ENCODE data around the gene GNL1.
A peak's percentile ranks its signal among the peaks of the same experiment; 100 is the strongest.

The GNL1 gene

DNA sequence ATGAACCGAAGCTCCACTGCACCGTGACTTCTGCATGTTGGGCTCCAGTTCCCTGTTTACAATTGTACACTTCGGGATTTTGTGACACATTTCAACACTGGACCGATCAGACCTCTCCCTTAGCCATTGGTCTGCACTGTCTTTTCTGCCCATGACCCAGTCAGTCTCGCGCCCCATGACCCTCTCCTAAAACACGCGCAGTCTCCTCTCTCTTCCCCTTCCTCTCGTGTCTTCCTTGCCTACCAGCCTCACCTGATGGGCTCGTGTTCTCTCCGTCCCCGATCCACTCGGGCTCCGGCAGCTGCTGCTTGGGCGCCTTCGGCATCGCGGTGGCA, 14.4 kb upstream of the GNL1 start:
- no peak for DNase-seq (ENCODE audit: low read depth in 3 of 3, low spot score in 1 of 3)

- no peak for DNase-seq (ENCODE audit: low read depth in 3 of 3, low spot score in 1 of 3)
Measured at GRCh38 chr6:30570263-30570662, 14.0 kb upstream of the GNL1 start.

DNA sequence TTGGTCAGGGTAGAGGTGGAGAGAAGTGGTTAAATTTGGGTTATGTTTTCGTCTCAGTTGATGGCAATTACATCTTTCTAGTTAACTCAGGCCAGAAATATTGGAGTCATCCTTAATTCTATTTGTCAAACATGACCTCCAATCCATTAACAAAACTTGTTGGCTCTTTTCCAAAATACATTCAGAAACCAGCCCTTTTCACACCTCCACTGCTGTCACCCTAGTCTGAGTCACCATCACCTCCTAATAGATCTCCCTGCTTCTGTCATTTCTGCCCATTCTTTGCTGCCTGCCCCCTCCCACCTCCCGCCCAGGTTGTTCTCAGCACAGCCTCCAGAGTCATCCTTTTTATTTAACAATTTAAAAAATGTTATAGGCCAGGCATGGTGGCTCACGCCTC, 12.0 kb upstream of the GNL1 start:
- DNase-seq (ENCODE audit: low read depth in 3 of 3, low spot score in 1 of 3) = peak in 1 of 3 donors; percentile 13

GRCh38 chr6:30565772-30566171, 9.5 kb upstream of the GNL1 start:
- DNase-seq (ENCODE audit: low read depth in 3 of 3, low spot score in 1 of 3) = no peak

DNA sequence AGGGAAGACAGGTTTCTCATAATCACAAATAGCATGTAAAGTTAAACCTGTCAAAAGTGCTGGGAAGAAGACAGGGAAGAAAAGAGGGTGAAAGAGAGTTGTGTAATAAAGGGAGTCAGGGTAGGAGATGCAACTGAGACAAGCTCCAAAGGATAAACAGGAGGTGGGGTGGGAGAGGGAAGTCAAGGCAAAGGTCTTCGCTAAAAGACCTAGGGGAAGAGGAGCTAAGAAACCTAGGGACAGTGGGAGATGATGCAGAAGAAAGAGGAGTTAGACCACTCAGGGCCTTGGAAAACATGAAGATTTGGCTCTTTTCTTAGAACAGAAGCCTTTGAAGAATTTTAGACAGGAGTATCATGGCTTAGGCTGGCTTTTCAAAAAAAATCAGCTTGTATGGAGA, 7.8 kb upstream of the GNL1 start:
- no peak for DNase-seq (ENCODE audit: low read depth in 3 of 3, low spot score in 1 of 3)

DNA sequence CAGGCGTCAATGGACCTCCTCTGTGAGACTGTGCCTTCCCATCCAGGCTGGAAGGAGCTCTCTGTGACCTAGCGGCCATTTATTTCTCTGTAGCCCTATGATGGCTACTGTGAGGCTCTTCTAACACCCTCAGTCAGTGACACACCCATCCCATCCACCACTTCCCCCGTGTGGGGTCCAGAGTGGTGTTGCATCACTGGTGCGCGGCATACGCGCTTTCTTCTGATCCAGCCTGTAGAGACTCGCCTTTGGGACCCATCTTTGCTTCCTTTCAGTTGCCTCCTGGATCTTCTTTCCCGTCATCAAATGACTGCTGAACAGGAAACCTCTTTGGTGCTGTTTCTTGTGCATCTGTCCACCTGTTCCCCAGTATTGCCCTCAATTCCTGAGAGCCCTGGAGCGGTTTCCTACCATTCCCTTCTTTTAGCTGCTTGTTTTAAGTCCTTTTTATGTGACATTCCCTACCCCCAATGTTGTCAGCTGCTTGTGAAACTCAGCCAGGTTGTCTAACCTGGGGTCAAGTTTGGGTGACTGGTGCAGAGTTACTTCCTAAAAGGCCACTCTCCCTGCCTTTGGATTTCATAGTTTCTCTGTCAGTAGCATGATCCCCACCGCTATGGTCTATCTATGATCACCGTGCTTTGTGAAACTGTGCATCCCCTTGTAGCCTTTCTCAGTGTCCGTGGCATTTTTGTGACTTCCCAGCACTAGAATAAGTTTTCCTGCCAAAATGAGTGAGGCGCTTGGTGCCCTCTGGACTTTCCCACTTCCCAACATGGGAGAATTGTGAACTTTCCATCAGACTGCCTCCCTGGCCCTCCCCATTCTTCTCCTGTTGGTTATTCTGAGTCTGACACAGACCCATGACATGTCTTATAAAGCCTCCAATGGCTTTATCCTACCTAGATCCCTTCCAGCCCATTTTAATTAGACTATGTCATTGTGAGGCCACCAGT, 6.5 kb upstream of the GNL1 start:
- DNase-seq (ENCODE audit: low read depth in 3 of 3, low spot score in 1 of 3) = no peak

DNA sequence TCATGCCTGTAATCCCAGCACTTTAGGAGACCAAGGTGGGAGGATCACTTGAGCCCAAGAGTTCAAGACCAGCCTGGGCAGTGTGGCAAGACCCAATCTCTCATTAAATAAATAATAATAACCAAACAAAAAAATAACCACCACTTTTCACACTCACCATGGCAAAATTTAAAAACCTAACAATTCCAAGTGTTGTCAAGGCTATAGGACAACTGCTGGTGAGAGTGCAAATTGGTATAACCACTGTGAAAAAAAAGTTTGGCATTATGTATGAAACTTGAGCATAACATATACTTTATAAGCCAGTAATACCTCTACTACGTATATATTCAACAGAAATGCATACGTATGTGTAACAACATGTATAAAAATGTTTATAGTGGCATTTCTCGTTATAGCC, 4.6 kb upstream of the GNL1 start:
- no peak for DNase-seq (ENCODE audit: low read depth in 3 of 3, low spot score in 1 of 3)

GRCh38 chr6:30557683-30557981, 1.3 kb upstream of the GNL1 start:
- DNase-seq (ENCODE audit: low read depth in 3 of 3, low spot score in 1 of 3) = no peak

DNA sequence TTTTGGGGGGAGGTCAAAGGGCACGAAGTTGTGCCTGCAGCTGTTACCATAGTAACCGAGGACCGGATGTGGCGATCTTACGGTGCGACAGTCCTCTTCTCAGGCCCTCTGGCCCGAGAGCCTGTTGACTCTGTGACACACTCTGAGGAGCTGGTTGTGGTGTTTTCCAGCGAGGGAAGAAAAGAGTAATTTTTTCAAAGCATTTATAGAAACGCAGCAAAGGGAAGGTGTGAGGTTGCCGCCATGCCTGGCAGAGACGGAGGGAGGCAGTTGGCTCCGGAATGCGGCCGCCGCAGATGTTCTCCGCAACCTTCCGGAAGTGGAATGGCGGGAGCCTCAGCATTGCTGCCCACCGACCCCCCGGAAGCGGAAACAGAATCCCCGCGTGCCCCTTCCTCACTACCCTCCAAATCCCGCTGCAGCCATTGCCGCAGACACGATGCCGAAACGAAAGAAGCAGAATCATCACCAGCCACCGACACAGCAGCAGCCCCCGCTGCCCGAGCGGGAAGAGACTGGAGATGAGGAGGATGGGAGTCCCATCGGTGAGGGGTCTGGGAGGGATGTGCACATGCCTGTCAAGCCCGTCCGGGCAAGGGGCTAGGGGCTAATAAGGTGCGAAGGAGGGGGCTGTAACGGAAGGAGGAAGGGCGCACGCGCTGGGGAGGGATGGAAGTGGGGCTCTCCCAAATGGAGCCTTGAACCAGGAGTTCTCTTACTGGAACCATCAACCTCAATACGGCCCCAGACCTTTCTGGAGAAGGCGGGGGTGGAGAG, 805 bp upstream of the GNL1 start, which contains the start of gene PRR3:
TSS of gene PRR3 (plus strand) at position 390 of the 777 bp plus-strand sequence. CDS start at position 440, 50 bp downstream.
- DNase-seq (ENCODE audit: low read depth in 3 of 3, low spot score in 1 of 3) = peak; percentile 61 to 74 (median 65)

GRCh38 chr6:30555816-30556065, 548 bp downstream of the GNL1 start:
- DNase-seq (ENCODE audit: low read depth in 3 of 3, low spot score in 1 of 3) = no peak

- no peak for DNase-seq (ENCODE audit: low read depth in 3 of 3, low spot score in 1 of 3)
Measured at GRCh38 chr6:30554962-30555815, 1.1 kb downstream of the GNL1 start.

DNA sequence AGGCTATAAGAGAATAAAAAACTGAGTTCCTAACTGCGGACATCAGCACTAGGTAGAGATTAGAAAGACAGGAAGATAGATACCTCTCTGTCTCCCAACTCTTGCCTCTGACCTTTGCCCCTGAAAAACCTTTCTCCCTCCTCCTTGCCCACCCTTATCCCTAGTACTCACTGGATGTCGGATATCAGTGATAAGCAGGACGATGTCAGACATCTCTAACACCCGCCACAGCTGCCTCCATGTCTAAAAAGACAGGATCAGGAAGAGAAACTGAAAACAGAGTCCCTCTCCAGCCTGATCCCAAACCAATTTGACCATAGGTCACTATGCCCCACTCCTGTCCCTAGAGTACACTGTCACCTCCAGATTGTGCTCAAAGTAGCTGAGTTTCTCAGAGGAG, 1.9 kb downstream of the GNL1 start:
- DNase-seq (ENCODE audit: low read depth in 3 of 3, low spot score in 1 of 3) = no peak

GRCh38 chr6:30548375-30548774, 7.9 kb downstream of the GNL1 start:
- no peak for DNase-seq (ENCODE audit: low read depth in 3 of 3, low spot score in 1 of 3)

DNA sequence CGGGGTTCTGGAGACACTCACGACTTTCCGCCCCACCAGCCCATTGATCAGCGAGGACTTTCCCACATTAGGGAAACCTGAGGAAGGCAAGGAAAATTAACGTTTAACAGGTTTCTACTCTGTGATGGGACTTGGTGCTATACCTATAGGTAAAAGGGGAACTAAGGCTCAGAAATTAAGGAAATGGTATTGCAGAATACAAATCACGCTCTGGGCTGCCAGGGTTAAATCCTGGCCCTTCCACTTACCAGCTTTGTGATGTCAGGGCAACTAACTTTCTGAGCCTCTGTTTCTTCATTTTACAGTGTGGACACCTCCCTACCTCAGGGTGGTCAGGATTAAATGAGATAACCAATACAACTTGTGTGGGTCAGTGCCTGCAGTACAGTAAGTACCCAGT, 8.8 kb downstream of the GNL1 start:
- no peak for DNase-seq (ENCODE audit: low read depth in 3 of 3, low spot score in 1 of 3)

- DNase-seq (ENCODE audit: low read depth in 3 of 3, low spot score in 1 of 3) = no peak
Measured at GRCh38 chr6:30544666-30545272, 11.5 kb downstream of the GNL1 start.

- no peak for DNase-seq (ENCODE audit: low read depth in 3 of 3, low spot score in 1 of 3)
Measured at GRCh38 chr6:30543821-30544220, 12.5 kb downstream of the GNL1 start.

- DNase-seq (ENCODE audit: low read depth in 3 of 3, low spot score in 1 of 3) = no peak
Measured at GRCh38 chr6:30542915-30543314, 13.4 kb downstream of the GNL1 start.

DNA sequence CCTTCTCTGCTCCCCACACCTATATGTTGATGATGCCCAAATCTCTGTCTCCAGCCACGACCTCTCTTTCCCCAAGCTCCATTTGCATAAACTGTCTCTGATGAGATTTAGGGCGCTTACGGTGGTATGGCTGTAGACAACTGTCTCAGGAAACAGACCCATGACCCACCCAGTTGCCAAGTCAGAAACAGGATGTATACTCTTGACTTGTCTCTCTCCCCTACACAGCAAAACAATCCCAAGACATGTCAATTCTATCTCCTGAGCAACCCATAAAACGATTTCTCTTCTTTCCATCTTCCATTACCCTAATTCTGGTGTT, 13.9 kb downstream of the GNL1 start:
- DNase-seq (ENCODE audit: low read depth in 3 of 3, low spot score in 1 of 3) = no peak

- DNase-seq (ENCODE audit: low read depth in 3 of 3, low spot score in 1 of 3) = peak; percentile 62 to 68 (median 67)
Measured at GRCh38 chr6:30541515-30542403, 14.5 kb downstream of the GNL1 start.

GRCh38 chr6:30537931-30538330, 18.4 kb downstream of the GNL1 start:
- no peak for DNase-seq (ENCODE audit: low read depth in 3 of 3, low spot score in 1 of 3)

Data from stimulated activated CD4-positive, alpha-beta T cell treated with anti-CD3 and anti-CD28 coated beads, TNF-alpha, amount 100 ng/mL, for 1 hour (primary cell).